ENCODE measurements around the gene ZNF653.

ZNF653 gene

GRCh38 chr19:11450570-11451326 lies 54.9 kb downstream of the ZNF653 start:
- Mint-ChIP-seq H3K36me3 (peaks cover 14% of the 10 kb centered on the region), H3K4me3 (no peak overlapping the region), H3K27ac (no peak overlapping the region), H3K4me1 (no peaks in the 10 kb centered on the region), H3K9me3 (no peaks in the 10 kb centered on the region), H3K27me3 (peaks cover 5% of the 10 kb centered on the region)
- DNase-seq, result no peak
- CTCF ChIA-PET, result interaction anchor here (0.9 kb wide), 1 partner anchor 9 kb away, joined by 3 read pairs; no protein-coding TSS in a partner anchor

GRCh38 chr19:11448923-11449554 lies 56.6 kb downstream of the ZNF653 start:
- Mint-ChIP-seq H3K36me3 (peaks cover 15% of the 10 kb centered on the region), H3K4me1 (no peaks in the 10 kb centered on the region), H3K9me3 (no peaks in the 10 kb centered on the region), H3K4me3 (no peak overlapping the region), H3K27me3 (peaks cover 5% of the 10 kb centered on the region), H3K27ac (no peak overlapping the region)
- CTCF ChIA-PET, result no interaction called here
- no peak for DNase-seq

GRCh38 chr19:11448410-11448809 lies 57.2 kb downstream of the ZNF653 start:
- Mint-ChIP-seq H3K36me3 (peaks cover 15% of the 10 kb centered on the region), H3K9me3 (no peaks in the 10 kb centered on the region), H3K27me3 (peaks cover 5% of the 10 kb centered on the region), H3K4me3 (no peak overlapping the region), H3K27ac (no peak overlapping the region), H3K4me1 (no peaks in the 10 kb centered on the region)
- CTCF ChIA-PET, result interaction anchor here (0.8 to 1.6 kb wide), 2 partner anchors 67 to 68 kb away, joined by 3 read pairs; no protein-coding TSS in a partner anchor
- DNase-seq, result no peak

GRCh38 chr19:11447347-11448262 lies 58.0 kb downstream of the ZNF653 start:
- no peak overlapping the region for H3K27ac Mint-ChIP-seq
- CTCF ChIA-PET, result interaction anchor here (0.5 to 1.6 kb wide), 4 partner anchors 66 to 163 kb away, joined by 3 to 4 read pairs (median 3); no protein-coding TSS in a partner anchor
- H3K9me3 Mint-ChIP-seq, result no peaks in the 10 kb centered on the region
- H3K36me3 Mint-ChIP-seq, result peaks cover 17% of the 10 kb centered on the region
- H3K4me3 Mint-ChIP-seq, result no peak overlapping the region
- DNase-seq, result no peak
- H3K4me1 Mint-ChIP-seq, result no peaks in the 10 kb centered on the region
- peaks cover 3% of the 10 kb centered on the region for H3K27me3 Mint-ChIP-seq

GRCh38 chr19:11446652-11447301 lies 58.9 kb downstream of the ZNF653 start:
- no peak overlapping the region for H3K27ac Mint-ChIP-seq
- H3K9me3 Mint-ChIP-seq, result no peaks in the 10 kb centered on the region
- DNase-seq, result peak; percentile 58
- H3K4me3 Mint-ChIP-seq, result no peak overlapping the region
- H3K36me3 Mint-ChIP-seq, result peaks cover 22% of the 10 kb centered on the region
- no peaks in the 10 kb centered on the region for H3K4me1 Mint-ChIP-seq
- CTCF ChIA-PET, result interaction anchor here (0.5 to 1.6 kb wide), 4 partner anchors 66 to 162 kb away, joined by 3 to 8 read pairs (median 4); no protein-coding TSS in a partner anchor
- no peaks in the 10 kb centered on the region for H3K27me3 Mint-ChIP-seq

GRCh38 chr19:11446271-11446651 lies 59.4 kb downstream of the ZNF653 start:
- no peaks in the 10 kb centered on the region for H3K4me1 Mint-ChIP-seq
- H3K4me3 Mint-ChIP-seq, result no peak overlapping the region
- H3K9me3 Mint-ChIP-seq, result no peaks in the 10 kb centered on the region
- H3K36me3 Mint-ChIP-seq, result peaks cover 25% of the 10 kb centered on the region
- no peaks in the 10 kb centered on the region for H3K27me3 Mint-ChIP-seq
- no peak for DNase-seq
- CTCF ChIA-PET, result interaction anchor here (1.6 kb wide), 1 partner anchor 65 kb away, joined by 8 read pairs; no protein-coding TSS in a partner anchor
- no peak overlapping the region for H3K27ac Mint-ChIP-seq

- Mint-ChIP-seq H3K27ac (no peak overlapping the region), H3K36me3 (peaks cover 29% of the 10 kb centered on the region), H3K27me3 (no peaks in the 10 kb centered on the region), H3K4me3 (no peak overlapping the region), H3K4me1 (no peaks in the 10 kb centered on the region), H3K9me3 (no peaks in the 10 kb centered on the region)
- DNase-seq, result no peak
- CTCF ChIA-PET, result interaction anchor here (1.6 kb wide), 1 partner anchor 64 kb away, joined by 8 read pairs; no protein-coding TSS in a partner anchor
These were observed 60.5 kb downstream of the ZNF653 start for GRCh38 chr19:11445141-11445540.

GRCh38 chr19:11444059-11444458 lies 61.6 kb downstream of the ZNF653 start:
- Mint-ChIP-seq H3K27ac (no peak overlapping the region), H3K27me3 (no peaks in the 10 kb centered on the region), H3K4me3 (no peak overlapping the region), H3K36me3 (peaks cover 23% of the 10 kb centered on the region), H3K4me1 (no peaks in the 10 kb centered on the region), H3K9me3 (no peaks in the 10 kb centered on the region)
- CTCF ChIA-PET, result interaction anchor here (0.6 to 1.6 kb wide), 6 partner anchors 8 to 196 kb away, joined by 3 to 5 read pairs (median 3); partner anchors contain the start of genes ODAD3 and PRKCSH
- no peak for DNase-seq

GRCh38 chr19:11437955-11438354 lies 67.7 kb downstream of the ZNF653 start:
- DNase-seq, result no peak
- Mint-ChIP-seq H3K4me1 (peaks cover 24% of the 10 kb centered on the region), H3K4me3 (peak overlapping the region; percentile 43), H3K27ac (peak overlapping the region; percentile 62), H3K27me3 (no peaks in the 10 kb centered on the region), H3K36me3 (peaks cover 40% of the 10 kb centered on the region), H3K9me3 (no peaks in the 10 kb centered on the region)
- CTCF ChIA-PET, result interaction anchor here (1.5 kb wide), 1 partner anchor 57 kb away, joined by 3 read pairs; no protein-coding TSS in a partner anchor

GRCh38 chr19:11435833-11436313 lies 69.8 kb downstream of the ZNF653 start:
- H3K4me1 Mint-ChIP-seq, result peaks cover 24% of the 10 kb centered on the region
- peak; percentile 39 for DNase-seq

GRCh38 chr19:11435057-11435832 lies 70.4 kb downstream of the ZNF653 start, which contains the start of the genes ODAD3 and PRKCSH:
ODAD3 (minus strand) TSS chr19:11435121; CDS start chr19:11435016, 105 bp downstream.
PRKCSH (plus strand) TSS chr19:11435635; CDS start chr19:11436118, 483 bp downstream.
- Mint-ChIP-seq H3K4me1 (peaks cover 24% of the 10 kb centered on the region), H3K27me3 (peaks cover 13% of the 10 kb centered on the region), H3K4me3 (peak within 1 kb of the TSS; percentile 100), H3K36me3 (peaks cover 25% of the 10 kb centered on the region), H3K9me3 (no peaks in the 10 kb centered on the region), H3K27ac (peak within 1 kb of the TSS; percentile 97)
- CTCF ChIA-PET, result interaction anchor here (0.5 to 1.9 kb wide), 8 partner anchors 9 to 428 kb away, joined by 3 to 7 read pairs (median 4); partner anchors contain the start of genes EPOR and SWSAP1
- DNase-seq, result peak; percentile 99

More at GRCh38 chr19:11435833-11436313, 69.8 kb downstream of the ZNF653 start:
- Mint-ChIP-seq H3K4me3 (peak overlapping the region; percentile 100), H3K27me3 (peaks cover 7% of the 10 kb centered on the region), H3K9me3 (no peaks in the 10 kb centered on the region), H3K27ac (peak overlapping the region; percentile 97), H3K36me3 (peaks cover 28% of the 10 kb centered on the region)
- CTCF ChIA-PET, result interaction anchor here (0.5 to 1.9 kb wide), 8 partner anchors 8 to 429 kb away, joined by 3 to 7 read pairs (median 4); partner anchors contain the start of genes EPOR and SWSAP1

GRCh38 chr19:11434703-11435056 lies 71.0 kb downstream of the ZNF653 start:
- Mint-ChIP-seq H3K27ac (peak overlapping the region; percentile 97), H3K4me1 (peaks cover 24% of the 10 kb centered on the region), H3K9me3 (no peaks in the 10 kb centered on the region), H3K27me3 (peaks cover 15% of the 10 kb centered on the region), H3K4me3 (peak overlapping the region; percentile 100), H3K36me3 (peaks cover 25% of the 10 kb centered on the region)
- no peak for DNase-seq
- CTCF ChIA-PET, result interaction anchor here (0.9 to 1.9 kb wide), 6 partner anchors 9 to 57 kb away, joined by 3 to 7 read pairs (median 4); partner anchors contain the start of gene EPOR

Data from activated naive CD4-positive, alpha-beta T cell treated with anti-CD3 and anti-CD28 coated beads, Interleukin-2, amount 10 ng/mL, durations not matched to agents 7 days and 5 days (primary cell).